Forelimb muscle (tissue), 1 donor: ENCODE data around the gene MYH10. TPM values are rescaled to one million over a fixed set of nuclear protein-coding genes. Genes with fewer than 3 reads are reported as not detected.

Experiments used
- DNase-seq: peaks from one replicate; pipeline ENCODE4 v3.0.0-alpha.2; 2013; ENCODE audit warnings: low read depth
- polyA plus RNA-seq: library from polyadenylated mRNA; unstranded; fragments of 120-200 nt; gene quantifications from one replicate; pipeline ENCODE4 v1.2.1, GENCODE V29; 2013; ENCODE audit not compliant: insufficient read length

Gene MYH10
- polyA plus RNA-seq, 1 donor, result 52.2 TPM

DNA sequence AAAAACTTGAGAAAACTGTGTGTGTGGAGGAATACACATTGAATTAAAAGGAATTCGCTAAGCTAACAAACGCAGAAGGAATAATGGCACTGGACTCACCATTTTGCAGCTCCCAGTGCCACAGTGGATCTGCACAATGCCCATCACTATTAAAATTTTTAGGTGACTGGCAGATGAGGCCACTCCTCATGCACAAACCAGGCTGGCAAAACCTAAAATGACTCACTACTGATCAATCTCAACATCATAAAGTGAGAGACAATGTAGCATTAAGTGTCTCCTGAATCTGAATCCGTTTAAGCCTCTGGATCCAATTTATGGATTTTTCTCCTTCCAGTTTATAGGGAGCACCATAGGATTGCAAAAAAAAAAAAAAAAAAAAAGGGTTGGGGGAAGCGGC lies 20.6 kb downstream of the MYH10 start:
- no peak for DNase-seq

DNA sequence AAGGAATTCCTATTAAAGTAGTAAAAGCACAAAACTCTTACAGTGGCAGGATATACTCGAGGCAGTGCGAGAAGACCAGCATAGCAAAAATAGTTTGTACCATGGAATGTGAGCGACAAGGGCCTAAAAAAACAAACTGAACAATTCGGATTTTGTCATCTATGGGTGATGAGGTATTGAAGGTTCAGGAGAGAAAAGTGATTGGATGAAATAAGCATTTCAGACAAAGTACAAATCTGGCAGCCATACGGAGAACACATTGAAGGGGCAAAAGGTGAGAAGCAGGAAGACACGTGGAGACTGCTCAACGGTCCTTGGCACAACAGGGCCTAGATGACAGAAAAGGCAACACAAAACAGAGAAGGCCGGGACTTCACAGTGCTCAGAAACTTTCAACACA lies 22.5 kb downstream of the MYH10 start:
- no peak for DNase-seq

DNA sequence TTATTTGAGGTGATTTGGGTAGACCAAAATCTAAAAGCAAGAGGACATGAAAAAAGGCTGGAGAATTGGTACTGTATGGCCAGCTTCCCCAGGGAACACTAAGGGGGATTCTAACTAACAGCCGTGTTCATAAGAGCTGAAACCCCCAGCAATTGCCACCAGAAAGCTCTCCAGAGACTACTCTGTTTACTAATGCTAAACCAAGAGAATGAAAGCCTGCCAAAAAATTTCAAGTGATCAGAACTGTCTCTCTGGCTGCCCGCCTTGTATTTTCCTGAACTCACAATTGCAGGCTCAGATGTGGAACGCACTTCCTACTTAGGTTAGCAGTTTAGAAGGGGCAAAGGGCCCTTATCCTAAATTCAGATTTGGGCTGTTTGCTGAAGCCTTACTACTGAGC lies 24.1 kb downstream of the MYH10 start:
- no peak for DNase-seq

- no peak for DNase-seq
These were observed 27.8 kb downstream of the MYH10 start for GRCh38 chr17:8602679-8603078.

- no peak for DNase-seq
These were observed 31.0 kb downstream of the MYH10 start for GRCh38 chr17:8599351-8600011.

GRCh38 chr17:8598913-8599312 lies 31.6 kb downstream of the MYH10 start:
- DNase-seq, result no peak

DNA sequence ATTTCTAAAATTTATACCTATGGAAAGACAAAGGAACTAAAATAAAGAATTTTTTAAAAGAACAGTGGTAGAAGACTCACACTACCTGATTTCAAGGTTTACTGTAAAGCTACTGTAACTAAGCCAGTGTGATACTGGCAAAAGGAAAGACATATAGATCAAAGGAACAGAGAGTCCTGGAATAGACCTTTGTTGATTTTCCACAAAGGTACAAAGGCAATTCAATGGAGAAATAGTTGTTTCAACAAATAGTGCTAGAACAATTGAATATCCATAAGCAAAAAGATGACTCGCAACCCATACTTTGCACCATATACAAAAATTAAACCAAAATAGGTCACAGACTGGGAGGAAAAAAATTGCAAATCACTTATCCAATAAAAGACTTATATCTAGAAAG lies 36.7 kb downstream of the MYH10 start:
- no peak for DNase-seq

- DNase-seq, result no peak
These were observed 37.2 kb downstream of the MYH10 start for GRCh38 chr17:8593276-8593675.

DNA sequence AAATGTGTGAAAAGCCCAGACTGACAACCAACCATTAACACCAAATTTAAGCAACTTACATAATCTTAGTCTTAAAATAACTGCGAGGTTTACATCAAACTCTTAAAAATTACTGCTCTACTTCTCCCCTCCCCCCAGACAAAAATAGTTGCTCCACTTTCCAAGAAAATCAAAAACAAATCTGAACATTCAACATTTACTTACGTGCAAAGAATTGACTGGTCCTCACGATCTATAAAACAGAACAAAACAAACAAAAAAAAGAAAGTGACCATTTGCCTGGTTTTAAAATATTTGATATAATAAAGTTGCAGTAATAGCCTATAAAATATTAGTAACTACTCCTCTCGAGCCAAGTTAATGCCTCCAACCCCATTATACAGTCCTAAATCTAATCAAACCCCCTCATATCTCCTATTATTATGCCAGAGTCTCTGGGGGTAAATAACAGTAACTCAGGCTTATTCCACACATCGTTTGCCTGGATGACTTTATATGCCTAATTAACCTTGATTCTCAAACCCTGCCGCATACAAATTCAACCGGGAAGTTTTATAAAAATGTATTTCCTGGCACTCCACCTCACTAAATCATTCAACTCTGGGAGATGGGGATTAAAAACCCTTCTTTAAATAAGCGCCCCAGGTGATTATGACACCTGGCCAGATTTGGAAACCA lies 41.5 kb downstream of the MYH10 start:
- DNase-seq, result no peak

DNA sequence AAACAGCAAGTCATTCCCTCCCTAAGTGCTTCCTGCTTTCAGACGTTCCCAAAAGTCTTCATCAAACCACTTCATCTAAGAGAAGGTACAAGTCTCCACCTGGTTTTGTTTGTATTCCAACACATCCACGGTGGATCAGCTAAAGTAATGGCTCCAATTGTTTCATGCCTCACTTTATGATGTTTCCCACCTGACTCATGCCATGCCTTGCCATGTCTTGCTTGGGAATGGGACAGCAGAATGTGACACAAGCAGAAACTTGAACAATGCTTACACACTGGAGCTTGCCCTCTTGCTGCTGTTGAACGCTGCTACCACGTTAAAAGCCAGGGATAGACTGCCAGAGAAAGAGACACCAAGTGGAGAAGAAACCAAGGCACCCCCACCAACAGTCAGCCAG lies 43.8 kb downstream of the MYH10 start:
- no peak for DNase-seq

- DNase-seq, result no peak
These were observed 44.6 kb downstream of the MYH10 start for GRCh38 chr17:8585911-8586310.

DNA sequence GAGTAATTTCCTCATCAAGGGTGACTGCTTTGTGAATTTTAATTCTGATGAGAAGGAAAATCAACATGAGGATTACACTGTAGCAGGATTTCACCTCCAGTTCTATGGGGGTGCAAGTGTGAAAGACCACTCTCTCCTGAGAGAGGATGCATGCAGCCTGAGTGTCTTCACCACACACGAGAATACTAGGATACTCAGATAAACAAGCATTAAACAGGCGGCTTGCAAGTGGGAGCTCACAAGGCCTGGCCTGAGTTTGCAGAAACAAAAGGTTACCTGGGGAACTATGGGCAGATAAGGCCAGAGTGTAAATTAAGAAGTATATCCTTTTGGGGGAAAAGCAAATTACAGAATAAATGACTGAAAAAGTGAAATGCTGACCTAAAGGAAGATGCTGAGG lies 46.6 kb downstream of the MYH10 start:
- DNase-seq, result no peak

DNA sequence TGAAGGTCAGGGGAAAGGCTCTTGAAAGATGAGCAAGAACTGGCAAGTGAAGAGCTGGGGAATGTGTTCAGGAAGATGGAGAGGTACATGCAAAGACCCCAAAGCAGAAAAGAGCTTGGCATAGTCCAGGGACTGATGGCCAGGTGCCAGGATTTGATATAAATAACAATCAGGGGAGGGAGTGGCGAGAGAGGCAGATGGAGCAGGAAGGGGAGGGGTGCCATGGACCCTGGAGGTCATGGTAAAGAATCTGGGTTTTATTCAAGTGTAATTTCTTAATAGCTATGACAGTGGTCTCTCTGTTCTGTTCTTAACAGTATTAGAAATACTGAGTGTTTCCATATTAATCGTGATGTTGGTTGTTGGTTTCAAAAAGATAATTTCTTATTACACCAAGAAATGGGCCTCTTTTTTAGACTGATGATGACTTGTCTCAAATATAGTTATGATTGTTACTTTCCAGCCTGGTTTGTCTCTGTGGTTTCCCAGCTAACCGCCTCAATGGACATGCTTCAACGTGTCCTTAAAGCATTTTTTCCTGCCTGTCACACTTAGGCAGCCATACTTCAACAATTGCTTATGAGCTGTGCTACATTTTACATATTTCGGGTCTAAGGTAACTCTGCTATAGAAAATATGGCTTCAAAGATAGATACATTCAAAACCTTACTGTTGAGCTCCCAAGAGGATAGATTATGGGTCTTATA lies 49.4 kb downstream of the MYH10 start:
- DNase-seq, result no peak

DNA sequence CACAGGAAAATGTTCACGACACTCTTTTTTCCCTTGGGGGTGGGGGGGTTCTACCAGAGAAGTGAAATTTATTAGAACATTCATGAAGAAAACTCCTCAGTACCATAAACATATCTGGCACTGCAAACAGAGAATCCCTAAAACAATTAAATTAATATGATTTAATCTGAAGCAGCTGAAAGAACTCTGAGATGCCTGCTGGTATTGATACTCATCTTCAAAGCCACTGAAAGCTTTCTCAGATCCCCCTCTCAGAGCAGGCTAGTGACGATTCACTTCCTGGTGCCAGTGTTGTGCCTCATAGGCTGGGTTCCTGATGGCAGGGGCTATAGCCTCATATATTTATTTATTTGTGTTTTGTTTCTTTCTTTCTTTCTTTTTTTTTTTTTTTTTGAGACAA lies 52.7 kb downstream of the MYH10 start:
- DNase-seq, result no peak

DNA sequence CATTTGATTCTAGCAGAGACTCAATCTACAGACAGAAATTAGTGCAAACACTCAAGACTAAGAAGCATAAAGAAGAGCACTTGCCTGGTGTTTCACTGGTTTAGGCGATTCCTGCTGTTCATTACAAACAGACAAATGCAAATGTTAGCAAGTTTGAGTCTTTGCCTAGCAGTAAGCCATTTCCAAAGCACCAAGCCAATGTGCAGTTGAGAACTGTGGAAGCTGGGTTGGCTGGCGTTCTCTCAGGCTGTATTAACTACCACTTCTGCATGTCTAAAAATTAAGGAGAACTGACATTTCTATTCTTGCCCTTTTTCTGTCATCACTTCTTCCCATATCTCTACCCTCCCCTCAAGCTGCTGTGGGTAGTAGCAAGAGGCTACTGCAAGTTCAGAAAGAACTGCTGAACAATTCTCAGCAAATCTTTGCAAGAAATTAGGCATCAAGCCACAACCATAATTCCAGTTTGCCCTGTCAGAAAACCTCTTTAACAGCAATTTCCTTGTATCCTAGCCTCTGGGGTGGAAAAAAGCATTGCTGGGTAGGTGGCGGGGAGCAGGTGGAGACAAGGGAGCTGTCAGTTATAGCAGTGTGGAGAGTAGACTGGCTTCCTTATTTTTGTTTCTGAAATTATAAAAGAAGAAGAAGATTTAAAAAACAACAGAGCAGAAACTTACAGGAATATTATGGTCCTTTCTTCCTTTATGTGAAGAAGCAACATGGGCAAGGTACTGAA lies 53.8 kb downstream of the MYH10 start:
- no peak for DNase-seq

DNA sequence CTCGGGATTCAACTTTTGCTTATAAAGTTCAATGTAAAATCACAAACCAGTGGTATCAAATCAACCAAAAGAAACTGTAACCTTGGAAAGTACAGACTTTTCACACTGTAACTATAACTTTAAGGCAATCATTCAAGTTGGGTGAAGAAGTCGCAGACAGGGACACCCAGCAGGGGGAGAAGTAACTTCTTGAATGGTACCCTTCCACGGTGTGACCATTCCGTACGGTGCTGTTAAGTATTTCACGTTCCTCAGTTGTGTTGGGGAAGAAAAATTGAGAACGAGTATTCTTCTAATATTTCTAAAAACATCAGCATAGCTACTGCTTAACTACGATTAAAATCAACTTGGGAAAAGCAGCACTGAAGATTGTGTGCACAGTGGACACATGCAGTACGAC lies 55.8 kb downstream of the MYH10 start:
- no peak for DNase-seq

DNA sequence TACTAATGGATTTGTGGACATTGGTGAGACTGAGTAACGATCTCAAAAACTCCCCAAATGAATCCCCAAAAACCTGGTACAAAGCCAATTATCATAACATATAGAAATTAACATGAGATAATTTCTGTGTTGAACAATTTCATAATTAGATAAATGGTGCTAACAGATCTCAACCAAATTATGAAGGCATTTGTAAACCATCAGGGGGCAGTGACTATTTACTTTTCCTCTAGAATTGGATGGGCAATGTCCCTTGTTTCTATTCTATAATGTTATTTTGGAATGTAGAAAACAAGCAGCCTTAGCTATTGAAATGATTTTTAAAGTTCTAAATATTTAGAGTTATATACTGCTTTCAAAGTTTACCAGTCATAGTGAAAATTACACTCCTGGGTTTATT lies 57.8 kb downstream of the MYH10 start:
- DNase-seq, result no peak

DNA sequence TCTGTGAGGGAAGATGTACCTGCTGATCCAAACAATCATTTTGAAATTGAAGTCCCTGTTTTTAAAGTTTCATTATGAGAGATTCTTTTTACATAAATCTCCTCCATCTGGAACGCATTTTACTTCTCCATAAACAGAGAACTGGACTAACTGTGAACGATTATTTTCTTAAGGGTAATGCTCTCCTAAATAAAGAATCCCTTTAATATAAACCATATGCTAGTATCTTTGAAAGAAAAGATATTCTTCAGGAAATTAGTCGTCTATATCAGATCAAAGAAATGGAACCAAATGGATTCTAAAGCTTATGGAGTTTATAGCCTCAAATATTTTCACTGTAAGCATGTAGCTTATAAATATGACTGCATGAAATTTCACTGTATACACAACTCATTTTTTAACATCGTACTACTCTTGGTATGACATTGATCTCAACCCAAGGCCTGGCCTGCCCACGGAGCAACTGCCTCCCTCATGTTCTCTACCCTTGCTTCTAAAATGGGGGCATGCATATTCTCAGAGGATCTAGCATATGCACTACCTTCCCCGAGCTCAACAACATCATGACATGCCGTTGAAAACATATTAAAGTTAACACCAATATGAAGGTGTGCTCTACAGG lies 66.4 kb downstream of the MYH10 start:
- no peak for DNase-seq

DNA sequence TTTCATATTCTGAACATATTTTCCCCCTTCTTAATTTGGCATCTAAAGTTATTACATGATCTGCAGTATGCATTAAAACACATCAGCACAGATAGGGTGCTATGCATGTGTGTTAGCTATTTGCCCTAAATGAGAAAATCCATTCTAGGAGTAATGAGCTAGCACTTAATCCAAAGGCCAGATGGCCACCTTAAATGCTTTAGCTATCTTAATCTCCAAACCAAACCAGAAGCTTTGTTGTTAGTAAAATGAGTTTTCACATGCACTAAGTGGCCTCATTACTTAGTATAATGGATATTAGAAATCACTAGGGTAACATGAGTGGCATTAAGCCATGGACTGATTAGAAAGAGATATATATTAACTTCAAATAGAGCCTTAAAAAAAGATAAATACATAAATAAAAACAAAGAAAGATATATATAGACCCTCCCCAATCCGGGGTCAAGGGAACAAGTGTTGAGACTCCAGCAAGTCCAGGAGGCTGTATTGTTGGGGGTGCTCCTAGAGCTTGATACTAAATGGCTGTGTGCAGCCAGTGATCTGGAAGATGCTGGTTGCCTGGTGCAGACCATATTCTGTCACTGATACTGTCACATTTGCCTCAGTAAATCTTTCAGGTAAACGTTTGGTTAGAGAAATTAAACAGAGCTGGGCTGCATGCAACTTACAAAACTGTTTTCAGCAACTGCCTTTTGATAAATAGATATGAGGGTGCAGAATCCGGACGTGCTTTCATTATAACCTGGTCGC lies 67.3 kb downstream of the MYH10 start:
- DNase-seq, result no peak

GRCh38 chr17:8558144-8558543 lies 72.4 kb downstream of the MYH10 start:
- DNase-seq, result no peak

- no peak for DNase-seq
These were observed 73.2 kb downstream of the MYH10 start for GRCh38 chr17:8557176-8557806.
